HG03558 (cell line): ENCODE data around the gene TEX48.

Experiments used
- ATAC-seq: cut with Tn5 transposase; IDR thresholded peaks from one replicate; pipeline ENCODE4 v1.9.1; 2021; ENCODE audit warnings: moderate number of reproducible peaks; ENCODE audit not compliant: unreplicated experiment; ENCODE audit errors: extremely low read depth

TEX48 gene

DNA sequence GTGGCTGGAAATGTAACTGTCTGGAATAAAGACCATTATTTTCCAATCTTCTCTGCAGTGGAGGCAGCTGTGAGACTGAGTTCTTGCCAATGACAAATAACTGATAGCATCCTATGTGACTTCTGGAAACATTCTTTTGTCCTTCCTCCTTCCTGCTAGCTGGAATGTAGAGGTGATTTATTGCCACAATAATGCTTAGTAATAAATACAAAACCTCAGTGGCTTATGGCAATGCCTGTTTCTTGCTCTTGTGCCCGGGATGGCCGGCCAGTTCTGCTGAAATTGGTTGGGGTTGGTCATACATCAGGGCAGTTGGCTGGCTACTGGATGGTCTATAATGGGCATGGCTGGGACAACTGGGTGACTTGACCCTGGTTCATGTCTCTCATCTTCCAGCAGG is 12.2 kb upstream of the TEX48 start:
- no peak for ATAC-seq

DNA sequence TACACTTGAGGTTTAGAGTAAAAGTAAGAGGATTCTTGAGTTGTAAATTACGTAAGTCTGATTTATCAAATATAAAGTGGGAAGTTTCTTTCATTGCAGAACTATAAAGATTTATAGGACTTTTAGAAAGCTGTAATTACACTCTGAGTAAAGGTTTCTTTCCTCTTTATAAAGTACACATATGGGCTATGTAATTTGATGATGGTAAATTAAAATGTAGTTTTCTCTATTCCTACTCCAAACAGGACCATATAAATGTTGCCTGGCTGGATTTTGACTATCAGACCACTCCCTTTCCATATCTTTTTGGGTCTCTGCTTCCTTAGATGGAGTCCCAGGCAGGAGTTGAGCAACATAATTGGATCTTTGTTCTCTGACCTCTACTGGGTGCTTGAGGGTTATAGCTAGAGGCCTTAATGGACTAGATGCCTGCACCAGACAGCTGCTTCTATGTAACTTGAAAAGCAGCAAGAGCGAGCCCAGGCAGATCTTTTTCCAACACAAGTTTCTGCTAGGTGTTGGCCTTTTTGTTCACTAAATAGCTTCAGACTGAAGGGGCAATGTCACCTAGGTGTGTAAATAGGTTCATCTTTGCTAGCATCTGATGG is 11.4 kb upstream of the TEX48 start:
- no peak for ATAC-seq

DNA sequence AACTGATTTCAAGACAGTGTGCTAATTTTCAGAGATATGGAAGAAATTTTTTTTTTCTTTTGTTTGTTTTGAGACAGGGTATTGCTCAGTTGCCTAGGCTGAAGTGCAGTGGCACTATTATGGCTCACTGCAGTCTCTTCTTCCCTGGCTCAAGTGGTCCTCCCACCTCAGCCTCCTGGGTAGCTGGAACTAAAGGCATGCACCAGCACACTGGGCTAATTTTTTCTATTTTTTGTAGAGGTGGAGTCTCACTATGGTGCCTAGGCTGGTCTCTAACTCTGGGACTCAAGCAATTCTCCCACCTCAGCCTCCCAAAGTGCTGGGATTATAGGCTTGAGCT is 9.9 kb upstream of the TEX48 start:
- ATAC-seq: no peak

DNA sequence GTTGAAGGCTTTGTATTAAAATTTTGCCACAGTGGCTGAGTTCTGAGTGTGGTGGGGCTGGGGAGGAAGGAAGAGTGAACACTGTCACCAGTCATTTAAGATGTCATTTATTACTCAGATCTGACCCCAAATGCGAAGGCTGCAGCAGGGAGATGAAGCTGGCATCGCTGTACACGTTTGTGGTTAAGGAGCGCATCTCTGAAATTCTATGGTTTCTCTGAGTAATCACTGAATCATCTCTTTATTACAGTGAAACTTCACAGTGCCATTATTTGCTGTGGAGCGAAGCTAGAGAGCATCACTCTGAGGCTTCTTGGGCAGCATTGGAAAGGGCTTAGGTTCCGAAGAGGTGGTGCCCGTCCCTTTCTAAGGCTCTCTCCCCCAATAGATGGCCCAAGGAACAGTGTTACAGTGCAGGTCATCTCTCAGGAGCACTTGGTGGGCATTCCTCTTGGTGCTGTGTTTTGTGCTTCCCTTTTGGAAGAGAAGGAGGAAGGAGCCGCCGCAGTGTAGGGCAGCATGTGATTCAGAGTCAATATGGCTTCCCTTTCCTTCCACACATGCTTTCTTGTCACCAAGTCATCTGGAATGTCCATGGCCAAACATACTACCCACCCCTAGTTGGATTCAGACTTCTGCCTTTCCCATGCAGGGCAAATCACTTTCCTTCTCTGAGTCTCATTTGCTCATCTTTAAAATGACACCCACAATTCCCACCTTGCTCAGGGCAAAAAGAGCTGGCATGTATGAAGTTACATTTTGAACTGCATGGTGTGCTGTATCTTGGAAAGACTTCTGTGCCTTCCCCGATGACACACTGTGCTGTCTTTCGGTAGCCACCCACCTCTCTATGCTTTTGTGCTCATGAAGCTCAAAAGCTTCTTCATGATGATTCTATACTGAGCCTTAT is 9.3 kb upstream of the TEX48 start:
- peak; percentile 67 for ATAC-seq

DNA sequence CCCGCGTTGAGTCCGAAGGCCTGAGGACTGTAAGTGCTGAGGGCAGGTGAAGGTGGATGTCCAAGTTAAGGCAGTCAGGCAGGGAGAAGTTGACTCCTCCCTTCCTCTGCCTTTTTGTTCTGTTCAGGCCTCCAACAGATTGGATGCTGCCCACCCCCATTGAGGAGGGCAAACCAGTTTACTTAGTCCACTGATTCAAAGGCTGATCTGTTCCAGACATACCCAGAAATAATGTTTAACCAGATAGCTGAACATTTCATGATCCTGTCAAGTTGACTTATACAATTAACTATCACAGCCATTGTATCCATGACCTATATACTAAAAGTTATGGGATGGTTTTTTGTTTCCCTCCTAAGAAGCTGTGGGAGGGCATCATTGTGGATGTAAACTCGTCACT is 8.3 kb upstream of the TEX48 start:
- ATAC-seq: no peak

DNA sequence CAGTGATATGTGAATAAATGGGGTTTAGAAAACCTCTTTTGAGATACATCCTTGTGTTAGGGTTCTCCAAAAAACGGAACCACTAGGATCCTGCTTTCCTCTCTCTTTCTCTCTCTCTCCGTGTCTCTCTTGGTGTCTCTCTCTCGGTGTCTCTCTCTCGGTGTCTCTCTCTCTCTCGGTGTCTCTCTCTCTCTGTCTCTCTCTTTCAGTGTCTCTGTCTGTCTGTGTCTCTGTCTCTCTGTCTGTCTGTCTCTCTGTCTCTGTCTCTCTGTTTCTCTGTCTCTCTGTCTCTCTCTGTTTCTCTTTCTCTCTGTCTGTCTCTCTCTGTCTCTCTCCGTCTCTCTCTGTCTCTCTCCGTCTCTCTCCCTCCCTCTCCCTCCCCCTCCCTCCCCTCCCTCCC is 7.8 kb upstream of the TEX48 start:
- no peak for ATAC-seq

DNA sequence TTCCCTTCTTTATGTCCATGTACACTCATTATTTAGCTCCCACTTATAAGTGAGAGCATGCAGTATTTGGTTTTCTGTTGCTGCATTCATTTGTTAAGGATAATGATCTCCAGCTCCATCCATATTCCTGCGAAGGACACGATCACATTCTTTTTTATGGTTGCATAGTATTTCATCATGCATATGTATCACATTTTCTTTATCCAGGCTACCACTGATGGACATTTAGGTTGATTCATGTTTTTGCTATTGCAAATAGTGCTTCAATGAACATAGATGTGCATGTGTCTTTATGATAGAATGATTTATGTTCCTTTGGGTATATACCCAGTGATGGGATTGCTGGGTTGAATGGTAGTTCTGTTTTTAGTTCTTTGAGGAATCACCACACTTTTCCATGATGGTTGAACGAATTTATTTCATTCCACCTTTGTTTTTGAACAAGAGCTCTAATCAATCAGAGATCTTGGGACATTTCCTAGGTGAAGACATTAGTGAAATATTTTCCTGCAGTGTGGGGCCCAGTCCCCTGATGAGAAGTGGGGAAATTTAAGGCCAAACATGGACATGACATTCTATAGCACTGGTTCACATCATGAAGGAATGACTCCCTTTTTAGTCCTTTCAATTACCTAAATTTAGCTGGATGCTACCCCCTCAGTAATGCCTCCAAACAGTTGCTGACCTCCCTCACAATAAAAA is 7.1 kb upstream of the TEX48 start:
- no peak for ATAC-seq

DNA sequence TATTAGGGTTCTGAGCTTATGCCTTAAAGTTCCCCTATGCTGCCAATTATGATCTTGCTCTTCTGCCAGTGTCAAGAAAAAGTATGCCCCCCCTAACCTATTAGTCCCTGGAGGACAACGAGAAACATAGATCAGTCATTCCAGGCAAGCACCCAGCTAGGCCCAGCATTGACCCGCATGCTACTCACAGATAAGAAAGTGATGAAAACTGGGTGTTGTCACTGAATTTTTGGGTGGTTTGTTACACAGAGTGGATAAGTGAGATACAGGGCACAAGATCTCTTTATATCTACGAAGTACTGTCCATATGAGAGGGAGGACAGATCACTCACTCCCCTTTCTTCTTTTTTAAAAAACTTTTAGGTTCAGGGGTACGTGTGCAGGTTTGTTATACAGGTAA is 6.4 kb upstream of the TEX48 start:
- ATAC-seq: no peak

DNA sequence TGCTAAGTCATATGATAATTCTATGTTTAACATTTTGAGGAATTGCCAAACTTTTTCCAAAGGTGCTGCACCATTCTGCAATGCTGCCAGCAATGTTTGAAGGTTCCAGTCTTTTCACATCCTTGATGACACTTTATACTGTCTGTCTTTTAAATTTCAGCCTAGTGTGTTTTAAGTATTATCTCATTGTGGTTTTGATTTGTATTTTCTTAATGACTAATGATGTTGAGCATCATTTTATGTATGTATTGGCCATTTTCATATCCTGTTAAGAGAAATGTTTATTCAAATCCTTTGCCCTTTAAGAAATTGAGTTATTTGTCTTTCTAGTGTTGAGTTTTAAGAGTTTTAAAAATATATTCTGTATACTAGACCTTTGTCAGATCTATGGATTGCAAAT is 5.0 kb upstream of the TEX48 start:
- no peak for ATAC-seq

DNA sequence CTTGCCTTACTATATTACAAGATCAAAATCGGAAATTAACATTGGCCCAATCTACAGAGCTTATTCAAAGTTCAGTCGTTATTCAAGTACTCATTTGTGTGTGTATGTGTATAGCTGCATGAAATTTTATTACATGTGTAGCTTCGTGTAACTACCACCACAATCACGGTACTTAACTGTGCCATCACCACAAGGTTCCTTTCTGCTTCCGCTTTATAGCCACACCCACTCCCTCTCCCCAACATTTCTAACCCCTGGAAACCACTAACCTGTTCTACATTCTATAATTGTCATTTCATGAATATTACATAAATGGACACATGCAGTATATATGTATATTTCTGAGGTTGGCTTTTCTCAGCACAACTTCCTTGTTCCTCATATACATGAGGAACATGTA is 4.0 kb upstream of the TEX48 start:
- ATAC-seq: no peak

DNA sequence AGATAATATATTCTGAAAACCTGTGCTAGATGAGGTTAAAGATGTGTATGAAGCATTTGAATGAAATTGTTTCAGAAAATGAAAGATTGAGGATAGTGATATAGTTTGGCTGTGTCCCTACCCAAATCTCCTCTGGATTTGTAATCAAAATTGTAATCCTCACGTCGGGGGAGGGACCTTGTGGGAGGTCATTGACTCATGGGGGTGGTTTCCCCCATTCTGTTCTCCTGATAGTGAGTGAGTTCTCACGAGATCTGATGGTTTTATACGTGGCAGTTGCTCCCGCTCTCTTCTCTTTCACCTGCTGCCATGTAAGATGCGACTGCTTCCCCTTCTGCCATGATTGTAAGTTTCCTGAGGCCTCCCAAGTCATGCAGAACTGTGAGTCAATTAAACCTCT is 2.0 kb upstream of the TEX48 start:
- no peak for ATAC-seq

DNA sequence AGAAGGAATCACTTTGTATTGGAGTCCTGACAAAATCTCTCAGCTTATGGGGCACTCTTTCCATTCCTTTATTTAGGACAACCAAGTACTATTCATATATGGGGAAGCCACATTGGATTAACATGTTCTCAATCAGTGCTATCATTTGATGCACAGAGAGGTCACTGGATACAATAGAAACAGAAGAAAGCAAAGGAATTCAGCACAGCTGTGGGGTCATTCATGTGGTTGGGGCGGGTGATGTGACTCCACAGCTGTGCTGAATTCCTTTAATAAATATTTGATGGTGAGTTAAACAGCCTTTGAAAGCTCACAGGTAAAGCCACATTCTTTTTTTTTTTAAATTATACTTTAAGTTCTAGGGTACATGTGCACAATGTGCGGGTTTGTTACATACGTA is 854 bp upstream of the TEX48 start:
- ATAC-seq: no peak

DNA sequence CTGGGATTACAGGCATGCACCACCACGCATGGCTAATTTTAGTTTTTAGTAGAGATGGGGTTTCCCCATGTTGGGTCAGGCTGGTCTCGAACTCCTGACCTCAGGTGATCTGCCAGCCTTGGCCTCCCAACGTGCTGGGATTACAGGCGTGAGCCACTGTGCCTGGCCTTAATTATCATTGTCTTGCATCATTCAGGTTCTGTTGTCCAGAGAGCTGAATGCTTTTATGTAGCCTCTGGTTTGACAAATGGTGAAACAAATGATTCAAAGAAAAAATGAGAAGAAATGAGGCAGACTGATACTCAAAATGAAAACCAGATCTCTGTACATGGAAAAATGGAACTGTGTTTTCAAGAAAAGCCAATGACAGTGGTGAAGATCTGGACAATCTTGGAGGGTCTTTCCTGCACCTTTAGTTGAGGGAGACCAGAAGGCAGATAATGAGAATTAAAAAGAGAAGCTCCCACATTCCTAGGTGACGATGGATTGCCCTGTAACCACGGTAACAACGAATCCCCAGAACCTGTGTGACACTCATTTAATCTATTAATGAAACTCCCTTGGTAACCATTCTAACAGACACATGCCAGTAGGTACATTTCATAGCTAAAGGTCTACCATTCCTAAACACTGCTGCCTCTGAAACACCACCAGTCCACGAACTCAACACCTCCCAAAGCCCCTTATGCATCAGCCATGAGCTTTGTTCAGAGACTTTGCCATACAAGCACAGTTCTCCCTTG is 1.6 kb downstream of the TEX48 start:
- ATAC-seq: no peak

DNA sequence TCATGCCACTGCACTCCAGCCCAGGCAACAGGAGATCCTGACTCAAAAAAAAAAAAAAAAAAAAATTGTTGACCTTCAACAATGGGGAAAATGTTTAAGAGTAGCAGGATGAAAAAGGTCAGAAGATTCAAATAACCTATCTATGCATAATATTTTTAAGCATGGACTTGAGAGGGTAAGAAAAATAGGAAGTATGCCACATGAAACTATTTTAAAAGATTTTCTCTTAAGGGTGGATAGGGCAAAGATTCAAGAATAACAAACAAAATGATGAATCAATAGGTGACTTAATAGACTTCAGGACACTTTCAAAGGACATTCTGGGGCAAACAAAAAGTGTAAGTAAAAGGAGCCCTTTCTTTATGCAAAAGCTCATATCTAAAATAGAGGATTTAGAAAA is 3.2 kb downstream of the TEX48 start:
- ATAC-seq: no peak

DNA sequence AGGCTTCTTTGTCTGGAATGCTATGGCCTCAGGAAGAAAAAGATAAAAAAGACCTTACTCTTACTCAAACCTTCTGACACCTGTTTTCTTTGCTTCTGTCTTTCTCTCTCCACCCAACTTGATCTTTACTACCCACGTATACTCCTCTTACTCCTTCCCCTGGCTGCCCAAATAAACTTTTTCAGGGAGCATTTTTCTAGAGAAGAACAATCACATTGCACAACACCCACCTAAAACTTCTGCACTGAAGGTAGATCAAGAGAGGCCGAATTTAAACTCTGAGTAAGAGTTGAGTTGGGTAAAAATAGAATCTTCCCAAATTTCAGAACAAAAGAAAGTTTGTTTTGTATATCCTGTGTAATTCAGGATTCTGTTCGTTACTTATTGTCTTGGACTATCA is 3.9 kb downstream of the TEX48 start:
- ATAC-seq: no peak

DNA sequence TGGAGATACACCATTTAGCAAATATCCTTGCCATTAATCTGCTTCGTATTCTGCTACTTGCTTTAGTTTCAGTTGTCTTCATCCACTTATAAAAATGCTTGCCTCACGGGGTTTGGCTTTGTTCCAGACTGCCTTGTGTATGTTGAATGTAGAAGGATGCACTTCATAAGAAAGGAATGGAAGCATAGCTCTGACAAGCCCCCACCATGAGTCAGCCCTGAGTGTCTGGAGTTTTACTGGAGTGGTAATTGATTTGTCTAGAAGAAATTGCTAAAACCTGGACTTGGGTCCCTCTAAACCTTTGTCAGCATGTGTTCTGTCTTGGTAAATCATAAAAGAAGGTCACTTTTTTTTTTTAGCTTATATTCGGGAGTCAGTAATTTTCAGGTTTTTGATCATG is 4.6 kb downstream of the TEX48 start:
- no peak for ATAC-seq

DNA sequence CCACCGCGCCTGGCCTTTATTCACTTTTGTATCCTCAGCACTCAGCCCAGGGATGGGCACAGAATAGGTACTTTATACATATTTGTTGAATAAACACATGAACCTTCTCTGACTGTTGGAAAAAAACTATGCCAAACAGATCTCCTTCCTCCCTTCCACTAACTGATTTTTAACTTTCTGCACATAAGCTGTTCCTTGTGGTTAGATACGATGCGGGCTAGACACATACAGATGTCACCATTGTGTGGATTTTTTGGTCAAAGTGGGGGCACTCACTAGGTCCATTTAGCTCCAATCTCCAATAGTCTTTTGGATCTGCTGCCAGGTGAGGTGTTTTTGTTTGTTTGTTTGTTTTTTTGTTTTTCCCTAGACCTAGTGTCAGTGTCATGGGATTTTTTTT is 5.1 kb downstream of the TEX48 start:
- no peak for ATAC-seq

DNA sequence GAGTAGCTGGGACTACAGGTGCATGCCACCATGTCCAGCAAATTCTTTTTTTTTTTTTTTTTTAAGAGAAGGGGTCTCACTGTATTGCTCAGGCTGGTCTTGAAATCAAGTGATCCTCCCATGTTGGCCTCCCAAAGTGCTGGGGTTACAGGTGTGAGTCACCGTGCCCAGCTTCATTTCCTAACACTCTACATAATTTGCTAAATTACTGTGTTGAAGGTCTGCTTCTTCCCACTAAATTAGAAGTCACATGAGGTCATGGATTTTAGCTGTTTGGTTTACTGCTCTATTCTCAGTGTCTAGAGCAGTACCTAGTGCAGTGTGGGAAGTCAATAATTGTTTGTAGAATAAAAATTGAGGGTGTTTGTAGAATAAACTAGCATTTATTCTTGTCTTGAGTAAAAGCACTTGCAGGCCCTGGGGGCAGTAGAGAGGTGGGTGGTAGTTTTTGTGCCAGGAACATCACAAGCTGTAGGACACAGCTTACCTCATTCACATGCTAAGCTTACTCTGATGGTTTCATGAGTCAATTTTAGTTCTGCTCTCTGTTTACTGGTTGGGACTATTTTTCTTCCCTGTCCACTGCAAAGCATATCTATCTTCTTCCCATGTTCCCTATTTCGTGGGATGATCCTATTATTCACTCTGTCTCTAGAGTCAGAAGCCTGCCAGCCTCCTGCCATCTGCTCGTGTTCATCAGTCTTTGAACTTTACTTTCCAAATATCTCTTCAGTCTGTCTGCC is 7.0 kb downstream of the TEX48 start:
- no peak for ATAC-seq

DNA sequence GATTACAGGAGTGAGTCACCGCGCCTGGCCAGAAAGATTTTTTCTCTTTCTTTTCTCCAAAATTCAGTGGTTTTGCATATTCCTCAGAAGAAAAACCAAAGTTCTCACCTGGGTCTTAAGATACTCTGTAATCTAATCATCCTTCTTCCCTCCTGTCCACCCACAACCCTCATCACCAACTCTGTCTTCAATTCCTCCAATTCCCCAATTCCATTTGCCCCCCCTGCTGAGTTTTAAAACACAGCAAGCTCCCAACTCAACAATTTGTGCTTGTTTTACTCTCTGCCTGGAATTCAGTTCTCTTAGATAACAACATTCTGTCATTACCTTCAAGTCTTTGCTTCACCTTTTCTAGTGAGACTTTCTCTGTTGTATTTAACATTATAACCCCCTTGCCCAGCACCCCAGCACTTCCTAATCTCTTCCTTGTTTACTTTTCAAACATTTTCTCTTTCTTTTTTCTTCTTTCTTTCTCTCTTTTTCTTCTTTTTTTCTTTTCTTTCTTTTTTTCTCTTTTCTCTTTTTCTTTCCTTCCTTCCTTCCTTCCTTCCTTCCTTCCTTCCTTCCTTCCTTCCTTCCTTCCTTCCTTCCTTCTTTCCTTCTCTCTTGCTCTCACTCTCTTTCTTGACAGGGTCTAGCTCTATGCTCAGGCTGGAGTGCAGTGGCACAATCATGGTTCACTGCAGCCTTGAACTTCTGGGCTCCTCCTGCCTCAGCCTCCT is 7.8 kb downstream of the TEX48 start:
- ATAC-seq: no peak

DNA sequence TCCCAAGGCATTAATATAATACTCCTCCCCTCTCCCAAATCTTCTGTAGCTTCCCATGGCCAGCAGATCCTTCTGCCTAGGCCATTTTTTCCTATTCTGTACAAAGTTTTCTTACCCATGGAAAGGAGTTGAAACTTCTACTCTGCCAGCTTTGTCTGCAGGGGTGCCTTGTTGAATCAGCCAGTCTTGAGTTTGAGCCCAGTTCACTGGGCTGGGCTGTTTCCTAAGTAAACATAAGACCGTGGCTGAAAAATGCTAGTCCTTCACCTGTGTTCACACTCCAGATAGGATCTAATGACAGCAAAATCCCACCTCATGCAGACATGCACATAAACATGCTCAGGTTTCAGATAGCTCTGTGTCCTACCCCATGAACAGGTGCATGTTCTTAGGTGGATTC is 10.4 kb downstream of the TEX48 start:
- no peak for ATAC-seq
